HG03521 (cell line): ENCODE data around the gene TPM4.
"Not testable (repeated sequence)": the region's sequence is repeated elsewhere in the genome, so short reads cannot be mapped to it uniquely, and the experiment has no call there.

ENCODE experiments used
- ATAC-seq: cut with Tn5 transposase; IDR thresholded peaks from one replicate; pipeline ENCODE4 v1.9.1; 2021; ENCODE audit warnings: mild to moderate bottlenecking, moderate library complexity; ENCODE audit not compliant: unreplicated experiment

TPM4 gene

GRCh38 chr19:16095071-16095571, 18.8 kb downstream of the TPM4 start:
- no peak for ATAC-seq

- no peak for ATAC-seq
These were observed 20.1 kb downstream of the TPM4 start for GRCh38 chr19:16096280-16096855.

DNA sequence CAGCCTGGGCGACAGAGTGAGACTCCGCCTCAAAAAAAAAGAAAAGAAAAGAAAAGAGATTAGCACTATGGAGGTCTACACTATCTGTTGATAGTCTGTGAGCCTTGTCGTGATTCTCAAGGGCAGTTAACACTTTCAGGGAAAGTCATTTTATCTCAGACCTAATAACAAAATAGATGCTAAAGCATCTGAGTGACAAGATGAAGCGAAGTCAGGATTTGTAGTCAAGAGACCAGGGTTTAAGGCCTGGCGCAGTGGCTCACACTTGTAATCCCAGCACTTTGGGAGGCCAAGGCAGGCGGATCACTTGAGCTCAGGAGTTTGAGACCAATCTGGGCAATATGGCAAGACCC, 22.1 kb downstream of the TPM4 start:
- ATAC-seq: no peak

DNA sequence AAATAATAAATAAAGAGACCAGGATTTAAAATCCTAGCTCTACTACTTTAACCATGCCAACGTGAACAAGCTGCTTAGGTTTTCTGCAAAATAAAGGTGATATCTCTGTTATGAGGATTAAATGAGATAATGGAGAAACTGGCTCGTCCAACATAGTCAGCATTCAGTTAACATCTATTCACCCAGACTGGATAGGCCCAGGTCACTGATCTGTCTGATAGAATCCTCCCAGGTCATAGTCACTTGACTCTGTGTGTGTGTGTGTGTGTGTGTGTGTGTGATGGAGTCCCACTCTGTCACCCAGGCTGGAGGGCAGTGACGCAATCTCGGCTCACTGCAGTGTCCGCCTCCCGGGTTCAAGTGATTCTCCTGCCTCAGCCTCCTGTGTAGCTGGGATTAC, 22.5 kb downstream of the TPM4 start:
- ATAC-seq: no peak

DNA sequence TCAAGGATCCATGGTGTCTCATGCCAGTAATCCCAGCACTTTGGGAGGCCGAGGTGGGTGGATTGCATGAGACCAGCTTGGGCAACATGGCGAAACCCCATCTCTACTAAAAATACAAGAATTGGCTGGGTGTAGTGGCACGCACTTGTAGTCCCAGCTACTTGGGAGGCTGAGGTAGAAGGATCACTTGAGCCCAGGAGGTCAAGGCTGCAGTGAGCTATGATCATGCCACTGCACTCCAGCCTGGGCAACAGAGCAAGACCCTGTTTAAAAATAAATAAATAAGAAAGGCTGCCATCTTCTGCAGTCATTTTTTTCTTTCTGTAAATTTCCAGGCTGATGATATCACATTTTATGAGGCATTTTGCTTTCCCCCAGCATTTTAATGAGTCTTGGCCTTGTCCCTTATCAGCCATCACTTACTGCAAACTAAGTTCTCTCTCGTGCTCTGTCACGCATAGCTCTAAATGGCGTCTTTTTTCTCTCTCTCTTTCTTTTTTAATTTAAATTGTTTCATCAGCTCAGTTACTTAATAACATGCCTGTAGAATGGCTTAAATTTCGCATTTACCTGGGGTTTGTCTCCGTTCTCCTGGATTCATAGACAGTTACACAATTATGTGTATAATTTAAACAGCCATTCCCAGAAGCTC, 23.1 kb downstream of the TPM4 start:
- ATAC-seq: not testable (repeated sequence)

GRCh38 chr19:16100524-16100923, 24.2 kb downstream of the TPM4 start:
- no peak for ATAC-seq

DNA sequence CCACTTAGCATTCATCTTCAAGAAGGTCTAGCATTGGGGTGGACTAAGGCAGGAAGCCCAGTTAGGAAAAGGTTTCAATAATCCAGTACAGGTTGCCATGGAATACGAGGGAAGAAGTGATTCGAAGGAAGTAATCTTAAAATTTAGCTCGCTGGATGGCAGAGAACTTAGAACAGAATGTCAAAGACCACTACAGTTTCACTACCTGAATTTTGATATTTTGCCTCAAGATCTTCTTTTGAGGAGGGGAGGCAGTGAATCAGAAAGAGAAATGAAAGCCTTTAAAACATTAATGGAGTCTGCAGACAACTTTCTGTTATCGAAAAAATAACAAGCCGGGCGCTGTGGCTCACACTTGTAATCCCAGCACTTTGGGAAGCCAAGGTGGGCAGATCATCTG, 28.4 kb downstream of the TPM4 start:
- no peak for ATAC-seq

DNA sequence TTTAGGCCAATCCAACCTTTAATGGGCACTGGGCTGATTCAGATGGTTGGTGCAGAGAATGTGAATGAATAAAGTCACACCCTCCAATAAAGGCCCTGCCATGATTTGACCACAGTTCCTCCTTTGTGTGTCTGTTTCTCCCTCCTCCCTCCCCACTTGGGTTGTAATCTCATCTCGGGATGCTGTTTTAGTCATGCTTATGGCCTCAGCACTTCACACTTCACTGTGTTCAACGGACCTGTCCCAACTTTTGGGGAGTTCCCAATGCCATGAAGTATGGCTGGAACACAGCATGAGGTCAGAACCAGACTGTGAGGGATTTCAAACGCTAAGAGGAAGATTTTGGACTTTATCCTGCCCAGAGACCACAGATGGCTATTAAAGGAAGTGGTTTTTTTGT, 29.8 kb downstream of the TPM4 start:
- no peak for ATAC-seq

DNA sequence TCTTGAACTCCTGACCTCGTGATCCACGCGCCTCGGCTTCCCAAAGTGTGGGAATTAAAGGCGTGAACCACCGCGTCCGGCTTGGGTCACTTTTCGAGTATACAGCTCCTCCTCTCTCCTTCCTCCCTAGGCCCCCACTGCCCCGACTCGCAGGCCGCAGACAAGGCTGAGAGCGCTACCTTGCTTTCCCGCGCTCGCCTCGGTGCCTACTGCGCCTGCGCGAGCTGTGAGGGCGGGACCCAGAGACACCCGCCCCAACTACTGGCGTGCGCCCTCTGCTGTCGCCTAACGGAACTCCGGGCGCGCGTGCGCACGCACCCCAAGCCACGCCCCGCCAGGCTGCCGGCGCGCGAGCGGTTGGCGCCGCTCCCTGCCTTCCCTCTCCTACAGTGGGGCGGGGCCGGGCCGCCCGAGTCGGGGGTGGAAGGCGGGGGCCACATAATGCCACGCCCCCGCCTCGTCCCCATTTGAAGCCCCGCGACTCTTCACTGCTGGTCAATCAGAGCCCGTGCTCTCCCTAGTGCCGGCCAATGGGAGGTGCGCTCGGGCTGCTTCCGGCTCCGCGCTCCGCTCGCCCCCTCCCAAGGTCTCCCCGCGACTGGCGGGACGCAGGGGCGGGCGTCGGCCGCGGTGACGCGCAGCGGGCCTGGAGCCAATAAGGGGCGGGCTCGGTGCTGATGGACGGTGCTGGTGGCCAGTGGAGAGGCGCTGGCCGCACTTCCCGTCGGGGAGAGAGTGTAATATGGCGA, 35.0 kb downstream of the TPM4 start, which contains the start of gene RAB8A:
TSS of gene RAB8A (plus strand) at position 730 of the 749 bp plus-strand sequence. CDS start at position 743, 13 bp downstream.
- ATAC-seq: peak; percentile 91

DNA sequence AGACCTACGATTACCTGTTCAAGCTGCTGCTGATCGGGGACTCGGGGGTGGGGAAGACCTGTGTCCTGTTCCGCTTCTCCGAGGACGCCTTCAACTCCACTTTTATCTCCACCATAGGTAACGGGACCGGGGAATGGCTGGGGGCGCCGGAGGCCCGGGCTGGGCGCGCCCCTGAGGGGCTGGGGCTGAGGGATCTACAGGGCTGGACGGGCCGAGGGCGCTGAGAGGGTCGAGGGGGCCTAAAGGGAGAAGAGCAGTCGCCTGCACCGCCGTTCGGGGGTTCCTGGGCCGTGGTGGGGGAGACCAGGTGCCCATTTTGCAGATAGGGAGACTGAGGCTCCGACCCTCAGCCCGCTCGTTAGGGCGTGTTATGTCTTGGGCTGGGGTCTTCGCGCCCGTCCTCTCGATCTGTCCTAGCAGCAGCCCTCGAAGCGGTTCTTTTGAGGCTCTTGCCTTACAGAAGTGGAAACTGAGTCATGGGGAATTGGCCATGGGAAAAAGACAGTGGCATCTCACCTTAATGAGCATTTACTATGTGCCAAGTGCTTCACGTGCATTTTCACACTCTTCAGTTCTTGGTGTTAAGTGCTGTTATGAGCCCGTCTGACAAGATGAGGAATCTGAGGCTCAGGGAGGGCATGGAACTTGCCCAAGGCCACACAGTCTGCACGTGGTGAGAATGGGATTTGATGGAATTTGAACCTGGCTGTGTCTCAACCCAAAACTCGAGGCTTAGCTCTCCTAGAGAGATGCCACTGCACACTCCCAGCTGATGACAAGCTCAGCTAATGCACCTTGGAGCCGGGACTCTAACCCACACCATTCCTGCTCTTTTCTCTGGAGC, 35.8 kb downstream of the TPM4 start:
- no peak for ATAC-seq

DNA sequence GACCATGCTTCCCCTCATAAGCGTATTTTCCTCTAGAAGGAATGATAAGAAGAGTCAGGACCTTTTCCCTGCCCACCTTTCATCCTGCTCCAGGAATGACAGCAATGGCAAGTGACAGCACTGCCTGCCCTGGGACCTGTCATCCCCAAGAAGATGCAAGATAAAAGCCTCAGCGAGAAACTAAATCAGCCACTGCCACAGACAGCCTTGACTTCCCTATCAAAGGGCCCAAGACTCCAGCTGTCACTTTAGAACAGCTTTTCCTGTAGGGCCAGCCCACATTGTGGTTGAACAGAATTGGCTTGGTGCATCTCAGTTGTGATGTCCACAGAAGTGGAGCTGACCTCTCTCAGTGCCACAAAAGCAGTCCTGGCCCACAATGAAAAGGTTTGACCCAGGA, 36.5 kb downstream of the TPM4 start:
- no peak for ATAC-seq

DNA sequence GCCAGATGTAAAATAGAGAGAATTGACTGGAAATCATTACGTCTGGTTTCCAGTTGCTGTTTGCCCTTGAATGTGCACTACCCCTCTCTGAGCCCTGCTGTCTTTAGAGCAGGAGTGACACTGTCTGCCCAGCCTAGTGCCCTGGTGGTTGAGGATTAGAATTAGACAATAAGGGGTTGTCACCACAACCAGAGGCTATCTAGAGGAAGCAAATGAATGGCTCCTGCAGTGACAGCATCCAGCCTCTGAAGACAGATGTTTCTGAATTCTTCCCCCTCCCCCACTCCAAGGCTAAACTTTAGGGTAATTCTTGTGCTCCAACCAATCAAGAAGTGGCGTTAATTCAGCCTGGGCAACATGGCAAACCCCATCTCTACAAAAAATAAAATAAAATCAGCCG, 37.4 kb downstream of the TPM4 start:
- ATAC-seq: no peak

DNA sequence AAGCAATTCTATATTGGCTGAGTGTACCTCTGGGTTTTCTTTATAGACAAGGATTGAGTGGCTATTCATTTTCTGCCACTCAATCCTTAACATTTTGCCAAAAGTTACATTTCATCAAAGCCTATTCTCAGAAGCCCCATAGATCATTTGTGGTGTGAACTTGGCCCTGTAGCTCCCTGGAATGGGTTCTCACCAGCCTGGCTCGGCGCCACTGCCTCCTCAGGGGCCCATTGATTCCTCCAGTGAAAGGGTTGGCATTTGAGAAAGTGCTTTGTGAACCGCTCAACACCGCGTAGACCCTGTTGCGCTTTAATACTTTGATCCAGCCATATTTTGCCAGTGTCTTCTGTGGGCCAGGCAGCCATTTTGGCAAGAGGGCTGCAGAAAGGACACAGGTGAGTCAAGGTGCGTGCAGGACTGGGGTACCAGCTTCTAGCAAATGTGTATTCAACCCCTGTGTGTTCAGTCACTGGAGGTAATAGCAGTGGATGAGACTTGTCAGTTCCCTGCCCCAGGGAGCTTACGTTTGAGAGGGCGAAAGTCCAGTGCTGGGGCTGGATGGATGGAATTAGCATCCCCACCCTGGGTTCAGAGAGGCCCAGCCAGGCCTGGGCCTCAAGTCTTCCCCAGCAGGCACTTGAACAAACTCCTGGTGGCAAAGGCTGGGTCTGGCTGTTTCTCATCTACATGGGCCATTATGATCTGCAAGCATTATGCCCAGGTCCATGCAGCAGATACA, 39.2 kb downstream of the TPM4 start:
- no peak for ATAC-seq

GRCh38 chr19:16116067-16116466, 39.8 kb downstream of the TPM4 start:
- no peak for ATAC-seq

DNA sequence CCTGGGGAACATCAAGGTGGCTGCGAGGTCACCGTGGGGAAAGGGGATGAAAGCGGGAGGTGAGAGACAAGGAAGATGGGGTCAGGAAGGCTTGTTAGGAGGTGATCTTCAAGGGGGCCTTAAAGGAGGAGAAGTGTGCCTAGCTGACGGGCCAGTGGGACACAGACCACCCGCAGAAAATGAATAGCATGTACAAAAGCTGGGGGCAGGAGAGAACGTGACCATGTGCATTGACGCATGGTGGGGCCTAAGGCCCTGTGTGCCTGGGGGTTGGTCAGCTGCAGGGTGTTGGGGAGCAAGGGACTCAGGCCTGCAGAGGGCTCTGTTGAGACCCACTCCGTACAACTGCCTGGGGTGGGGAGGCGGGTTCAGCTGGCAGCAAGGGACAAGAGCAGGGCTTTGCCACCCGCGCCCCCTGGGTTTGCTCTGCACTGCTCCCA, 41.3 kb downstream of the TPM4 start:
- ATAC-seq: peak; percentile 25

- peak; percentile 77 for ATAC-seq
These were observed 42.3 kb downstream of the TPM4 start for GRCh38 chr19:16118489-16119033.

DNA sequence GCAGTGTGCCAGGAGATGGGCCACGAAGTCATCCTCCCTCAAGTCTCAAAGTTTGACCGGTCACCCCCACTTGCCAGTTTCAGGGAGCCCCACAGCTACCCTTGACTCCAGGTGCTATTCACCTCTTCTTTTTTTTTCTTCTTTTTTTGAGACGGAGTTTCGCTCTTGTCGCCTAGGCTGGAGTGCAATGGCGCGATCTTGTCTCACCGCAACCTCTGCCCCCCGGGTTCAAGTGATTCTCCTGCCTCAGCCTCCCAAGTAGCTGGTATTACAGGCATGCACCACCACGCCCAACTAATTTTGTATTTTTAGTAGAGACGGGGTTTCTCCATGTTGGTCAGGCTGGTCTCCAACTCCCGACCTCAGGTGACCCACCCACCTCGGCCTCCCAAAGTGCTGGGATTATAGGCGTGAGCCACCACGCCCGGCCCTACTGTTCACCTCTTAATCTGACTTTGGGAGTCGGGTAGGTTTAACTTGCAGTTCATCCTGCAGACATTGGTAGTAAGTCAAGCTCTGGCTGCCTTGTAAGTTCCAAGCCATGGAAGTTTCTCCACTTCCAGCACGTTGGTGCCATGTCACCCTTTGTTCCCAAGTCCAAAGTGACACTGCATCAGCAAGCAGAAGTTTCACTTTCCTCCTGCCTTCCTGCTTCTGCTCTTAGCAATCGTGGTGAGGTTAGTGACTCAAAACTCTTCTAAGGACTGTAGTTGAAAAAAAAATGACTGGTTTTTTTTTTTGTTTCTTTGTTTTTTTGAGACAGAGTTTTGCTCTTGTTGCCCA, 43.0 kb downstream of the TPM4 start:
- ATAC-seq: not testable (repeated sequence)

- ATAC-seq: no peak
These were observed 44.8 kb downstream of the TPM4 start for GRCh38 chr19:16121141-16121540.

- ATAC-seq: no peak
These were observed 45.7 kb downstream of the TPM4 start for GRCh38 chr19:16121967-16122366.
